Testis (tissue), 3 donors: ENCODE results near the gene ABCB11. TPM values are rescaled to one million over a fixed set of nuclear protein-coding genes. Genes with fewer than 3 reads are reported as not detected.

Experiments
- DNase-seq: peaks from one replicate; pipeline ENCODE4 v3.0.0-alpha.2; 2019
- H3K27ac ChIP-seq, 2 donors: fragments of 200-600 bp; sonication (generic); one replicate each; pipeline ENCODE4 v1.5.1; 2019
- H3K27me3 ChIP-seq: fragments of 200-600 bp; sonication (generic); one replicate; pipeline ENCODE4 v1.5.1; 2019
- H3K36me3 ChIP-seq: fragments of 200-600 bp; sonication (generic); one replicate; pipeline ENCODE4 v1.5.1; 2017; ENCODE audit warnings: low read depth; ENCODE audit errors: missing control alignments
- H3K4me1 ChIP-seq: fragments of 200-600 bp; sonication (generic); one replicate; pipeline ENCODE4 v1.5.1; 2019
- H3K4me3 ChIP-seq, 2 donors: fragments of 200-600 bp; sonication (generic); one replicate each; pipeline ENCODE4 v1.5.1; 2017 to 2019
- H3K9me3 ChIP-seq: fragments of 200-600 bp; sonication (generic); one replicate; pipeline ENCODE4 v1.5.1; 2017
- POLR2A ChIP-seq: fragments of 450-650 bp; IDR thresholded peaks from one replicate; pipeline ENCODE4 v1.6.1; 2017; ENCODE audit warnings: antibody characterized with exemption, mild to moderate bottlenecking, moderate library complexity
- WGBS, 2 donors: methylation state at CpG; one replicate each; pipeline ENCODE4 v1.1.5; 2018; 5-methylcytosine and 5-hydroxymethylcytosine counted together
- intact Hi-C: fragments of 100-400 bp; cut with DNase I; formaldehyde crosslinking; loops from one replicate; pipeline ENCODE4 v1.15.1; 2023; ENCODE audit warnings: low total_unique reads
- polyA plus RNA-seq: library from polyadenylated mRNA; stranded (reverse); fragments of 350-450 nt; fragmentation: Illumina TruSeq; extraction: RNeasy Lipid Tissue Mini Kit (QIAGEN cat#74804); gene quantifications from one replicate; pipeline ENCODE4 v1.2.3, GENCODE V29; 2014; ENCODE audit warnings: low read depth, low replicate concordance; ENCODE audit not compliant: insufficient read depth
- total RNA-seq, 2 donors: library from RNA; depleted of rRNA; stranded (reverse); fragments of >200 nt; gene quantifications; one replicate each; pipeline ENCODE4 v1.2.3, GENCODE V29; 2016
- TF ChIP-seq, protein P1 (sequence below), 3 experiments: fragments of 450-650 bp in 2 of 3; fragments of 200-600 bp in 1 of 3; sonication (generic) in 1 of 3; IDR thresholded peaks; one replicate each; pipeline ENCODE4 v1.5.1; 2016 to 2019; ENCODE audit warnings: antibody characterized with exemption in 3 of 3, mild to moderate bottlenecking in 2 of 3, moderate library complexity in 1 of 3

ABCB11 gene
- total and polyA plus RNA-seq, 3 donors from 2014 or later, result 4.6 to 16.1 (median 7.2) TPM

DNA sequence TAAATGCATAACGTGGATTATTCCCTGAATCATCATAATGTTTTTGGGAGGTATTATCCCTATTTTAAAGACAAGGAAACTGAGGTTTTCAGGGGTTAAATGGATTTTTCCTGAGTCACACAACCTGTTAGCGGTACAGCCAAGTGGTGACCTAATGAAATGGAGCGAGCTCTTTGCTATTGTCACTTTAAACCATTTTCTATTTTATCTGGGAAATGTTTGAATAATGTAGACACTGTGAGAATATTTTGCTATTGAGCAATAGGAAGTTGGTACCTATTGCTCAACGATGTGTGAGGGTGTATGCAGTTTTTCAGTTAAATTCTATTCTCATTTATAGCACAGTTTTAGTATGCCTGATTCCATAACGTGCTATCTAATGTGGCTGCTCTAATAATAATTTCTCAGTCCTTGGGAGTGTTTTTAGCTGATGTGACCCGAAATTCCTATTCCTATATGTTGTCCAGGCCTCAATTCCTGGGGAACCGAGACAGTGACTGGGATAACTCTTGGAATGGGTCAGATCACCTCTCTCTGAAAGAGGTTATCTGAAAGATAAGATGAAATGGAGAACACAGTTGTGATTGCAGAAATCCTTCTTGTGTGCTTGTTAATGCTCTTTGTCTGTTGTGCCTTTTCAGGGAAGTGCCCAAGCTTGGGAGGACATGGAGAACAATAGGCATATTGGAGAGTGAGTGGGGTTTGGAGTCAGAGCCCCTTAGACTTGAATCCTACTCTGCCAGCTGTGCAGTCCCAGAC lies 38.4 kb downstream of the ABCB11 start:
- TF ChIP-seq, protein P1, sequence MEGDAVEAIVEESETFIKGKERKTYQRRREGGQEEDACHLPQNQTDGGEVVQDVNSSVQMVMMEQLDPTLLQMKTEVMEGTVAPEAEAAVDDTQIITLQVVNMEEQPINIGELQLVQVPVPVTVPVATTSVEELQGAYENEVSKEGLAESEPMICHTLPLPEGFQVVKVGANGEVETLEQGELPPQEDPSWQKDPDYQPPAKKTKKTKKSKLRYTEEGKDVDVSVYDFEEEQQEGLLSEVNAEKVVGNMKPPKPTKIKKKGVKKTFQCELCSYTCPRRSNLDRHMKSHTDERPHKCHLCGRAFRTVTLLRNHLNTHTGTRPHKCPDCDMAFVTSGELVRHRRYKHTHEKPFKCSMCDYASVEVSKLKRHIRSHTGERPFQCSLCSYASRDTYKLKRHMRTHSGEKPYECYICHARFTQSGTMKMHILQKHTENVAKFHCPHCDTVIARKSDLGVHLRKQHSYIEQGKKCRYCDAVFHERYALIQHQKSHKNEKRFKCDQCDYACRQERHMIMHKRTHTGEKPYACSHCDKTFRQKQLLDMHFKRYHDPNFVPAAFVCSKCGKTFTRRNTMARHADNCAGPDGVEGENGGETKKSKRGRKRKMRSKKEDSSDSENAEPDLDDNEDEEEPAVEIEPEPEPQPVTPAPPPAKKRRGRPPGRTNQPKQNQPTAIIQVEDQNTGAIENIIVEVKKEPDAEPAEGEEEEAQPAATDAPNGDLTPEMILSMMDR (IDR thresholded peaks at IDR 0.05), result no peak
- TF ChIP-seq POLR2A, result no peak
- intact Hi-C loops, result no loop called here
- DNase-seq, result no peak

DNA sequence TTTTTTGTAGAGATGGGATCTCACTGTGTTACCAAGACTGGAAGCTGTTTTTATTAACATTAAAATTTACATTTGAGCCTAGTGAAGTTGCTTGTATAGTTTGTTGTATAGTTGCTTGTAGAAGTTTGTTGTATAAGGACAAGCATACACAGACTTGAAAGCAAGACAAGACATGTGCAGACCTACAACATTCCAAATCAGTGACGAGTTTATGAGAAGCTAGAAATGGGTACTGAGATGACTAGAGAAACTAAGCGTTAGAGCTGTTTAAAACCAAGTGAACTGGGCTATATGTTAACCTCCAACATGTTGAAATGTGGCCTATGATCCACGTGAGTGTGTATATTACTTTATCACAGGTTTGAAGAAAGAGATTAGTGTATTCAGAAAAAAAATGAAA lies 39.1 kb downstream of the ABCB11 start:
- Histone ChIP-seq H3K36me3 (no peaks in the 10 kb centered on the region), H3K27me3 (no peaks in the 10 kb centered on the region), H3K4me1 (no peaks in the 10 kb centered on the region), H3K9me3 (no peaks in the 10 kb centered on the region), H3K27ac (no peak overlapping the region), H3K4me3 (no peak overlapping the region)
- 83 to 85% methylated on average over 3 of the region's 3 CpGs for WGBS, 2 donors
- TF ChIP-seq POLR2A, result no peak
- TF ChIP-seq, protein P1 (IDR thresholded peaks at IDR 0.05), result no peak
- intact Hi-C loops, result no loop called here
- DNase-seq, result no peak

More for the DNA sequence above, 38.4 kb downstream of the ABCB11 start:
- Histone ChIP-seq H3K4me1 (no peaks in the 10 kb centered on the region), H3K9me3 (no peaks in the 10 kb centered on the region), H3K27me3 (no peaks in the 10 kb centered on the region), H3K27ac (no peak overlapping the region), H3K4me3 (no peak overlapping the region), H3K36me3 (no peaks in the 10 kb centered on the region)
- WGBS, 2 donors, result 84 to 85% methylated on average over 7 of the region's 7 CpGs

DNA sequence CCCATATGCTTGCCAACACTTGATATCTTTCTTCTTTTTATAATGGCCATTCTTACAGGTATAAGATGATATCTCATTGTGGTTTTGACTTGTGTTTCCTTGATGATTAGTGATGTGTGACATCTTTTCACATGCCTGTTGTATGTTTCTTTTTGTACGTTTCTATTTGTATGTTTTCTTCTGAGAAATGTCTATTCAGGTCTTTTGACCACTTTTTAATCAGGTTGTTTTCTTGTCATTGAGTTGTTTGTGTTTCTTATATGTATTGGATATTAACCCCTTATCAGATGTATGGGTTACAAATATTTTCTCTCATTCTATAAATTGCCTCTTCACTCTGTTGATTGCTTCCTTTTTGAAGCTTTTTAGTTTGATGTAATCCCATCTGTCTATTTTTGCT lies 42.4 kb downstream of the ABCB11 start:
- H3K27me3 ChIP-seq, result no peaks in the 10 kb centered on the region
- H3K9me3 ChIP-seq, result no peaks in the 10 kb centered on the region
- DNase-seq, result no peak
- H3K4me3 ChIP-seq, result no peak overlapping the region
- H3K27ac ChIP-seq, result no peak overlapping the region
- H3K36me3 ChIP-seq, result no peaks in the 10 kb centered on the region
- intact Hi-C loops, result no loop called here
- no peaks in the 10 kb centered on the region for H3K4me1 ChIP-seq
- WGBS, 2 donors, result 67 to 79% methylated on average over 1 of the region's 1 CpG
- no peak for TF ChIP-seq POLR2A
- TF ChIP-seq, protein P1 (IDR thresholded peaks at IDR 0.05), result no peak

DNA sequence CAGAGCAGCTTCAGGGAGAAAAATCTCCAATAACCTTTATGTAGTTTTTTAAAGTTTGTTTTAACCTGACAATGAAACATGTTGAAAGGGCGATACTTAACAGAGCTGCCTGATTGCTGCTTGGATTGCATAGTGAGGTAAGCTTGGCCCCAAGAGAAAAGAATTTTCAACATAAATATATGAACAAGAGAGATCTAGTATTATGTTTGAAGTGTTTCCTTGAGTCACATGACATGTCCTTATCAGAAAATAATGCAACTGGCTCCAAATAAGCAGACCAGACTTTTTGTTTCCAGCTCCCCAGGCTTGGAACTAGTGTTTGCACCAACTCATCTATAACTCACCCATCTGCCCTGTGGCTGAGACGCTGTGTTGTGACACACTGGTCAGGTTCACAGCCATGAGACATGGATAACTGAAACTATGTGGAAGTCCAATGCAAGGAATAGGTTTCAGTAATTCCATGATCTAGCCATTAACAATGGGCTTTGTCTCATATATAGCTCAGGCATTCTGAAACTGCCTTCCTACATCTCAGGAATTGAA lies 44.7 kb downstream of the ABCB11 start:
- WGBS, 2 donors, result 91 to 94% methylated on average over 2 of the region's 2 CpGs
- intact Hi-C loops, result no loop called here

More for the DNA sequence above, 44.7 kb downstream of the ABCB11 start:
- H3K27ac ChIP-seq, result no peak overlapping the region
- no peak overlapping the region for H3K4me3 ChIP-seq
- H3K36me3 ChIP-seq, result no peaks in the 10 kb centered on the region
- TF ChIP-seq POLR2A, result no peak
- TF ChIP-seq, protein P1 (IDR thresholded peaks at IDR 0.05), result no peak
- H3K4me1 ChIP-seq, result no peaks in the 10 kb centered on the region
- DNase-seq, result no peak
- H3K27me3 ChIP-seq, result no peaks in the 10 kb centered on the region
- no peaks in the 10 kb centered on the region for H3K9me3 ChIP-seq
